Endodermal cell (in vitro differentiated cells): ENCODE data around the gene SPAG9. TPM values are rescaled to one million over a fixed set of nuclear protein-coding genes. Genes with fewer than 3 reads are reported as not detected.
A peak's percentile ranks its signal among the peaks of the same experiment; 100 is the strongest.

Source experiments
- DNase-seq: peaks from one replicate; pipeline ENCODE4 v3.0.0-alpha.2; 2017
- H3K27ac ChIP-seq: 2 replicates; pipeline ENCODE4 v1.5.1; 2013; ENCODE audit warnings: mild to moderate bottlenecking, low read depth, low read length, moderate library complexity
- H3K27me3 ChIP-seq: 2 replicates; pipeline ENCODE4 v1.6.1; 2013; ENCODE audit warnings: mild to moderate bottlenecking, low read length, moderate library complexity; ENCODE audit not compliant: insufficient read depth, control insufficient read depth, poor library complexity, severe bottlenecking
- H3K36me3 ChIP-seq: 2 replicates; pipeline ENCODE4 v1.7.0; 2013; ENCODE audit warnings: mild to moderate bottlenecking, low read length, moderate library complexity; ENCODE audit not compliant: control insufficient read depth, insufficient read depth
- H3K4me1 ChIP-seq: one replicate; pipeline ENCODE4 v1.7.0; 2013; ENCODE audit warnings: low read length; ENCODE audit not compliant: control insufficient read depth, insufficient read depth
- H3K4me3 ChIP-seq: 2 replicates; pipeline ENCODE4 v1.5.1; 2013; ENCODE audit warnings: mild to moderate bottlenecking, low read length, moderate library complexity
- H3K9ac ChIP-seq: 2 replicates; pipeline ENCODE4 v1.6.1; 2013; ENCODE audit warnings: mild to moderate bottlenecking, low read length, moderate library complexity; ENCODE audit not compliant: poor library complexity, severe bottlenecking; ENCODE audit errors: extremely low read depth
- H3K9me3 ChIP-seq: 2 replicates; pipeline ENCODE4 v1.6.1; 2013; ENCODE audit warnings: mild to moderate bottlenecking, low read length, moderate library complexity; ENCODE audit not compliant: control insufficient read depth
- H3K27ac Mint-ChIP-seq: 2 replicates; pipeline ENCODE4 v1.8.0; 2020; ENCODE audit warnings: mixed read lengths
- H3K27me3 Mint-ChIP-seq: 2 replicates; pipeline ENCODE4 v1.8.0; 2021; ENCODE audit warnings: mild to moderate bottlenecking, mixed read lengths; ENCODE audit not compliant: insufficient read depth
- H3K36me3 Mint-ChIP-seq: 2 replicates; pipeline ENCODE4 v1.8.0; 2020; ENCODE audit warnings: low read depth, mixed read lengths
- H3K4me1 Mint-ChIP-seq: 2 replicates; pipeline ENCODE4 v1.8.0; 2020; ENCODE audit warnings: mixed read lengths
- H3K4me3 Mint-ChIP-seq: 2 replicates; pipeline ENCODE4 v1.8.0; 2020; ENCODE audit warnings: mild to moderate bottlenecking, moderate library complexity, mixed read lengths
- H3K9me3 Mint-ChIP-seq: 2 replicates; pipeline ENCODE4 v1.8.0; 2020; ENCODE audit warnings: mild to moderate bottlenecking, mixed read lengths
- WGBS, 2 experiments: methylation state at CpG; one replicate each; pipeline versions ENCODE4 v1.1.5 to v1.1.7; 2013; ENCODE audit warnings: missing lambda C conversion rate in 2 of 2, mixed read lengths in 1 of 2; ENCODE audit not compliant: insufficient coverage in 1 of 2, insufficient read length in 1 of 2; 5-methylcytosine and 5-hydroxymethylcytosine counted together
- total RNA-seq, 2 donors: library from RNA; stranded (reverse); fragmentation: NEBNext Ultra II Directional in 1 of 2; extraction: Animal tissue kit (Norgen Biotek cat#: 25700) in 1 of 2; gene quantifications; 2 replicates in 1 of 2; 3 replicates in 1 of 2; pipeline ENCODE4 v1.2.1, GENCODE V29; 2021
- TF ChIP-seq, protein P1 (sequence below): fragments of 200-600 bp; sonication (generic); conservative IDR thresholded peaks from 2 replicates; pipeline ENCODE4 v1.5.0; 2021; ENCODE audit warnings: antibody characterized with exemption, mild to moderate bottlenecking

SPAG9 gene
- total RNA-seq, 2 donors from 2014 or later: 64.8 to 77.7 TPM

- 0% methylated on average over 1 of the region's 1 CpG; no CpG with 5 or more reads in 1 of the 2 experiments for WGBS, 2 experiments
- H3K4me1 Mint-ChIP-seq: peaks cover 24% of the 10 kb centered on the region
- no peaks in the 10 kb centered on the region for H3K9me3 Mint-ChIP-seq
- H3K36me3 ChIP-seq: peaks cover 8% of the 10 kb centered on the region
- peak overlapping the region; percentile 65 for H3K9ac ChIP-seq
- no peak overlapping the region for H3K4me3 Mint-ChIP-seq
- peak overlapping the region; percentile 99 for H3K27ac ChIP-seq
- no peaks in the 10 kb centered on the region for H3K4me1 ChIP-seq
- H3K27me3 ChIP-seq: no peaks in the 10 kb centered on the region
- H3K27me3 Mint-ChIP-seq: no peaks in the 10 kb centered on the region
- H3K36me3 Mint-ChIP-seq: peaks cover 8% of the 10 kb centered on the region
- no peak for DNase-seq
- no peak overlapping the region for H3K27ac Mint-ChIP-seq
- H3K9me3 ChIP-seq: no peaks in the 10 kb centered on the region
- H3K4me3 ChIP-seq: peak overlapping the region; percentile 78
- TF ChIP-seq, protein P1, sequence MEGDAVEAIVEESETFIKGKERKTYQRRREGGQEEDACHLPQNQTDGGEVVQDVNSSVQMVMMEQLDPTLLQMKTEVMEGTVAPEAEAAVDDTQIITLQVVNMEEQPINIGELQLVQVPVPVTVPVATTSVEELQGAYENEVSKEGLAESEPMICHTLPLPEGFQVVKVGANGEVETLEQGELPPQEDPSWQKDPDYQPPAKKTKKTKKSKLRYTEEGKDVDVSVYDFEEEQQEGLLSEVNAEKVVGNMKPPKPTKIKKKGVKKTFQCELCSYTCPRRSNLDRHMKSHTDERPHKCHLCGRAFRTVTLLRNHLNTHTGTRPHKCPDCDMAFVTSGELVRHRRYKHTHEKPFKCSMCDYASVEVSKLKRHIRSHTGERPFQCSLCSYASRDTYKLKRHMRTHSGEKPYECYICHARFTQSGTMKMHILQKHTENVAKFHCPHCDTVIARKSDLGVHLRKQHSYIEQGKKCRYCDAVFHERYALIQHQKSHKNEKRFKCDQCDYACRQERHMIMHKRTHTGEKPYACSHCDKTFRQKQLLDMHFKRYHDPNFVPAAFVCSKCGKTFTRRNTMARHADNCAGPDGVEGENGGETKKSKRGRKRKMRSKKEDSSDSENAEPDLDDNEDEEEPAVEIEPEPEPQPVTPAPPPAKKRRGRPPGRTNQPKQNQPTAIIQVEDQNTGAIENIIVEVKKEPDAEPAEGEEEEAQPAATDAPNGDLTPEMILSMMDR: no peak
Measured at GRCh38 chr17:51045621-51046020, 75.0 kb downstream of the SPAG9 start.

GRCh38 chr17:51044976-51045375, 75.7 kb downstream of the SPAG9 start:
- TF ChIP-seq, protein P1: no peak
- Mint-ChIP-seq H3K4me3 (no peak overlapping the region), H3K9me3 (no peaks in the 10 kb centered on the region), H3K27me3 (no peaks in the 10 kb centered on the region), H3K36me3 (peaks cover 7% of the 10 kb centered on the region), H3K27ac (peak overlapping the region; percentile 30), H3K4me1 (peaks cover 24% of the 10 kb centered on the region)
- H3K4me1 ChIP-seq: no peaks in the 10 kb centered on the region
- no peaks in the 10 kb centered on the region for H3K9me3 ChIP-seq
- peak; percentile 62 for DNase-seq
- peak overlapping the region; percentile 65 for H3K9ac ChIP-seq
- H3K4me3 ChIP-seq: peak overlapping the region; percentile 78
- H3K27ac ChIP-seq: no peak overlapping the region
- H3K27me3 ChIP-seq: no peaks in the 10 kb centered on the region
- WGBS, 2 experiments: 36 to 40% methylated on average over 1 to 6 of the region's 7 CpGs
- peaks cover 13% of the 10 kb centered on the region for H3K36me3 ChIP-seq

GRCh38 chr17:51036084-51036483, 84.6 kb downstream of the SPAG9 start:
- Mint-ChIP-seq H3K27me3 (no peaks in the 10 kb centered on the region), H3K4me1 (peaks cover 7% of the 10 kb centered on the region), H3K36me3 (peaks cover 21% of the 10 kb centered on the region), H3K4me3 (no peak overlapping the region), H3K9me3 (no peaks in the 10 kb centered on the region), H3K27ac (peak overlapping the region; percentile 1)
- no peaks in the 10 kb centered on the region for H3K9me3 ChIP-seq
- no peaks in the 10 kb centered on the region for H3K27me3 ChIP-seq
- peak overlapping the region; percentile 81 for H3K27ac ChIP-seq
- H3K36me3 ChIP-seq: peaks cover 38% of the 10 kb centered on the region
- WGBS, 2 experiments: 96 to 100% methylated on average over 3 of the region's 3 CpGs
- no peak overlapping the region for H3K9ac ChIP-seq
- TF ChIP-seq, protein P1: no peak
- DNase-seq: no peak
- no peak overlapping the region for H3K4me3 ChIP-seq
- no peaks in the 10 kb centered on the region for H3K4me1 ChIP-seq
